ENCODE results near the gene PRDM10. TPM values are rescaled to one million over a fixed set of nuclear protein-coding genes. Genes with fewer than 3 reads are reported as not detected.

The PRDM10 gene
- polyA plus RNA-seq, 1 donor from 2014 or later = 13.7 TPM

- Histone ChIP-seq H3K79me2 (replicated peaks; ENCODE audit: insufficient read depth, low read length) (no peaks in the 10 kb centered on the region), H3K36me3 (ENCODE audit: insufficient read depth, low read length) (no peaks in the 10 kb centered on the region), H3K9me3 (ENCODE audit: low read length) (no peaks in the 10 kb centered on the region), H2AFZ (ENCODE audit: low read depth, low read length) (no peak overlapping the region), H3K4me2 (ENCODE audit: low read length) (no peak overlapping the region), H3K9ac (ENCODE audit: low read length) (no peak overlapping the region), H3K27ac (ENCODE audit: low read length) (no peak overlapping the region), H3K4me3 (ENCODE audit: low read length) (no peak overlapping the region), H3F3A (ENCODE audit: insufficient read depth, low read length, poor library complexity, severe bottlenecking) (no peaks in the 10 kb centered on the region), H3K27me3 (ENCODE audit: insufficient read depth, low read depth, low read length) (no peaks in the 10 kb centered on the region), H4K20me1 (ENCODE audit: insufficient read depth) (no peaks in the 10 kb centered on the region), H3K9me2 (ENCODE audit: insufficient read depth, low read length) (no peaks in the 10 kb centered on the region)
- TF ChIP-seq SMC3 (conservative IDR thresholded peaks at IDR 0.05; ENCODE audit: poor library complexity) (no peak), EZH2 (IDR thresholded peaks at IDR 0.05; ENCODE audit: borderline replicate concordance, insufficient read depth, low read length, poor library complexity, severe bottlenecking) (no peak), POLR2AphosphoS5 (IDR thresholded peaks at IDR 0.05) (no peak), MXI1 (conservative IDR thresholded peaks at IDR 0.05; ENCODE audit: poor library complexity, severe bottlenecking) (no peak), REST (IDR thresholded peaks at IDR 0.05; ENCODE audit: borderline replicate concordance) (no peak), CTCF (IDR thresholded peaks at IDR 0.05; ENCODE audit: poor library complexity, severe bottlenecking) (no peak)
Measured at GRCh38 chr11:129980086-129980485, 22.5 kb downstream of the PRDM10 start.

GRCh38 chr11:129979046-129979605 lies 23.5 kb downstream of the PRDM10 start:
- Histone ChIP-seq H3K9me3 (ENCODE audit: low read length) (no peaks in the 10 kb centered on the region), H4K20me1 (ENCODE audit: insufficient read depth) (no peaks in the 10 kb centered on the region), H3K79me2 (replicated peaks; ENCODE audit: insufficient read depth, low read length) (no peaks in the 10 kb centered on the region)

GRCh38 chr11:129978447-129978846 lies 24.2 kb downstream of the PRDM10 start:
- no peaks in the 10 kb centered on the region for H3K36me3 ChIP-seq (ENCODE audit: insufficient read depth, low read length)
- no peaks in the 10 kb centered on the region for H3K79me2 ChIP-seq (replicated peaks; ENCODE audit: insufficient read depth, low read length)
- no peaks in the 10 kb centered on the region for H3F3A ChIP-seq (ENCODE audit: insufficient read depth, low read length, poor library complexity, severe bottlenecking)
- no peaks in the 10 kb centered on the region for H3K9me3 ChIP-seq (ENCODE audit: low read length)
- no peak overlapping the region for H2AFZ ChIP-seq (ENCODE audit: low read depth, low read length)
- no peaks in the 10 kb centered on the region for H3K27me3 ChIP-seq (ENCODE audit: insufficient read depth, low read depth, low read length)
- H4K20me1 ChIP-seq (ENCODE audit: insufficient read depth) = no peaks in the 10 kb centered on the region
- no peaks in the 10 kb centered on the region for H3K9me2 ChIP-seq (ENCODE audit: insufficient read depth, low read length)
- H3K4me3 ChIP-seq (ENCODE audit: low read length) = no peak overlapping the region
- TF ChIP-seq SMC3 (conservative IDR thresholded peaks at IDR 0.05; ENCODE audit: poor library complexity) (no peak), MXI1 (conservative IDR thresholded peaks at IDR 0.05; ENCODE audit: poor library complexity, severe bottlenecking) (no peak), CTCF (IDR thresholded peaks at IDR 0.05; ENCODE audit: poor library complexity, severe bottlenecking) (no peak), EP300 (conservative IDR thresholded peaks at IDR 0.05; ENCODE audit: poor library complexity, severe bottlenecking) (no peak), POLR2AphosphoS5 (IDR thresholded peaks at IDR 0.05) (no peak), REST (IDR thresholded peaks at IDR 0.05; ENCODE audit: borderline replicate concordance) (no peak), RAD21 (conservative IDR thresholded peaks at IDR 0.05) (no peak), TAF1 (IDR thresholded peaks at IDR 0.05; ENCODE audit: low read depth) (no peak), EZH2 (IDR thresholded peaks at IDR 0.05; ENCODE audit: borderline replicate concordance, insufficient read depth, low read length, poor library complexity, severe bottlenecking) (no peak)
- no peak overlapping the region for H3K9ac ChIP-seq (ENCODE audit: low read length)
- no peak overlapping the region for H3K27ac ChIP-seq (ENCODE audit: low read length)
- no peak overlapping the region for H3K4me2 ChIP-seq (ENCODE audit: low read length)

More at GRCh38 chr11:129979046-129979605, 23.5 kb downstream of the PRDM10 start:
- Histone ChIP-seq H3K27ac (ENCODE audit: low read length) (no peak overlapping the region), H3K9ac (ENCODE audit: low read length) (no peak overlapping the region), H3K9me2 (ENCODE audit: insufficient read depth, low read length) (no peaks in the 10 kb centered on the region), H3K36me3 (ENCODE audit: insufficient read depth, low read length) (no peaks in the 10 kb centered on the region), H3F3A (ENCODE audit: insufficient read depth, low read length, poor library complexity, severe bottlenecking) (no peaks in the 10 kb centered on the region), H3K4me2 (ENCODE audit: low read length) (no peak overlapping the region), H3K27me3 (ENCODE audit: insufficient read depth, low read depth, low read length) (no peaks in the 10 kb centered on the region), H3K4me3 (ENCODE audit: low read length) (no peak overlapping the region), H2AFZ (ENCODE audit: low read depth, low read length) (no peak overlapping the region)
- TF ChIP-seq POLR2AphosphoS5 (IDR thresholded peaks at IDR 0.05) = no peak
- no peak for TF ChIP-seq MXI1 (conservative IDR thresholded peaks at IDR 0.05; ENCODE audit: poor library complexity, severe bottlenecking)
- TF ChIP-seq RAD21 (conservative IDR thresholded peaks at IDR 0.05) = no peak
- TF ChIP-seq TAF1 (IDR thresholded peaks at IDR 0.05; ENCODE audit: low read depth) = no peak
